Measurements from ENCODE around the gene ARAP2. TPM values are rescaled to one million over a fixed set of nuclear protein-coding genes. Genes with fewer than 3 reads are reported as not detected.

ARAP2 gene
- total and polyA plus RNA-seq, 9 of the 15 experiments (the other 6 are each of a cell fraction or from before 2014, with no cell fraction given): 0.03 to 0.35 (median 0.11) TPM; not detected in 4

- FAIRE-seq: no peak
- H3K4me1 ChIP-seq (replicated peaks in 1 of 2; ENCODE audit: control insufficient read depth in 2 of 2, insufficient read depth in 2 of 2, low read length in 2 of 2): no peaks in the 10 kb centered on the region
- no peak for TF ChIP-seq BRCA1 (IDR thresholded peaks at IDR 0.05)
- TF ChIP-seq BRCA1 (CRISPR knock-in tag; IDR thresholded peaks at IDR 0.05): no peak
- 0 out of 2 replicates have a peak, but pooled peaks have one; percentile 25 for TF ChIP-seq MAFG (tag; conservative IDR thresholded peaks at IDR 0.05)
- TF ChIP-seq ZMIZ1 (IDR thresholded peaks at IDR 0.05; ENCODE audit: low read depth in 2 of 2, low read length in 2 of 2): no peak
- TF ChIP-seq ETS2 (tag; IDR thresholded peaks at IDR 0.05; ENCODE audit: borderline replicate concordance, poor library complexity, severe bottlenecking): no peak
- TF ChIP-seq, protein P1, sequence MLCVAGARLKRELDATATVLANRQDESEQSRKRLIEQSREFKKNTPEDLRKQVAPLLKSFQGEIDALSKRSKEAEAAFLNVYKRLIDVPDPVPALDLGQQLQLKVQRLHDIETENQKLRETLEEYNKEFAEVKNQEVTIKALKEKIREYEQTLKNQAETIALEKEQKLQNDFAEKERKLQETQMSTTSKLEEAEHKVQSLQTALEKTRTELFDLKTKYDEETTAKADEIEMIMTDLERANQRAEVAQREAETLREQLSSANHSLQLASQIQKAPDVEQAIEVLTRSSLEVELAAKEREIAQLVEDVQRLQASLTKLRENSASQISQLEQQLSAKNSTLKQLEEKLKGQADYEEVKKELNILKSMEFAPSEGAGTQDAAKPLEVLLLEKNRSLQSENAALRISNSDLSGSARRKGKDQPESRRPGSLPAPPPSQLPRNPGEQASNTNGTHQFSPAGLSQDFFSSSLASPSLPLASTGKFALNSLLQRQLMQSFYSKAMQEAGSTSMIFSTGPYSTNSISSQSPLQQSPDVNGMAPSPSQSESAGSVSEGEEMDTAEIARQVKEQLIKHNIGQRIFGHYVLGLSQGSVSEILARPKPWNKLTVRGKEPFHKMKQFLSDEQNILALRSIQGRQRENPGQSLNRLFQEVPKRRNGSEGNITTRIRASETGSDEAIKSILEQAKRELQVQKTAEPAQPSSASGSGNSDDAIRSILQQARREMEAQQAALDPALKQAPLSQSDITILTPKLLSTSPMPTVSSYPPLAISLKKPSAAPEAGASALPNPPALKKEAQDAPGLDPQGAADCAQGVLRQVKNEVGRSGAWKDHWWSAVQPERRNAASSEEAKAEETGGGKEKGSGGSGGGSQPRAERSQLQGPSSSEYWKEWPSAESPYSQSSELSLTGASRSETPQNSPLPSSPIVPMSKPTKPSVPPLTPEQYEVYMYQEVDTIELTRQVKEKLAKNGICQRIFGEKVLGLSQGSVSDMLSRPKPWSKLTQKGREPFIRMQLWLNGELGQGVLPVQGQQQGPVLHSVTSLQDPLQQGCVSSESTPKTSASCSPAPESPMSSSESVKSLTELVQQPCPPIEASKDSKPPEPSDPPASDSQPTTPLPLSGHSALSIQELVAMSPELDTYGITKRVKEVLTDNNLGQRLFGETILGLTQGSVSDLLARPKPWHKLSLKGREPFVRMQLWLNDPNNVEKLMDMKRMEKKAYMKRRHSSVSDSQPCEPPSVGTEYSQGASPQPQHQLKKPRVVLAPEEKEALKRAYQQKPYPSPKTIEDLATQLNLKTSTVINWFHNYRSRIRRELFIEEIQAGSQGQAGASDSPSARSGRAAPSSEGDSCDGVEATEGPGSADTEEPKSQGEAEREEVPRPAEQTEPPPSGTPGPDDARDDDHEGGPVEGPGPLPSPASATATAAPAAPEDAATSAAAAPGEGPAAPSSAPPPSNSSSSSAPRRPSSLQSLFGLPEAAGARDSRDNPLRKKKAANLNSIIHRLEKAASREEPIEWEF (CRISPR knock-in tag; IDR thresholded peaks at IDR 0.05): no peak
- ATAC-seq: no peak
- H4K20me1 ChIP-seq (replicated peaks; ENCODE audit: control insufficient read depth, insufficient read depth, low read length): no peaks in the 10 kb centered on the region
- POLR2A ChIA-PET: no interaction called here
- no peaks in the 10 kb centered on the region for H3K79me2 ChIP-seq (ENCODE audit: control insufficient read depth, insufficient read depth, low read length)
- CTCF ChIA-PET (ENCODE audit: low intra/inter-chr PET ratio): no interaction called here
- no peak overlapping the region for H2AFZ ChIP-seq (ENCODE audit: low read depth, low read length)
- no peaks in the 10 kb centered on the region for H3K9me1 ChIP-seq (ENCODE audit: control insufficient read depth, insufficient read depth, low read length)
- WGBS (ENCODE audit: insufficient coverage, low coverage, missing lambda C conversion rate): 0% methylated on average over 2 of the region's 2 CpGs
- no peaks in the 10 kb centered on the region for H3K36me3 ChIP-seq (ENCODE audit: control insufficient read depth, insufficient read depth, low read length)
- DNase-seq (ENCODE audit: extremely low read depth in 1 of 4, low spot score in 3 of 4): no peak
- BruUV-seq (replicated peaks): no TSS peak
- no peak overlapping the region for H3K4me2 ChIP-seq (ENCODE audit: insufficient read depth, low read length)
- H3K9me3 ChIP-seq (replicated peaks; ENCODE audit: control insufficient read depth, insufficient read depth, low read depth, low read length): no peaks in the 10 kb centered on the region
- no peak overlapping the region for H3K27ac ChIP-seq (ENCODE audit: extremely low read depth, low read depth, low read length)
- in situ Hi-C loops (cut with MboI): no loop called here
- intact Hi-C loops (cut with micrococcal nuclease): no loop called here
- no peaks in the 10 kb centered on the region for H3K27me3 ChIP-seq (ENCODE audit: control insufficient read depth in 2 of 2, insufficient read depth in 2 of 2, low read length in 2 of 2)
- no peak overlapping the region for H3K4me3 ChIP-seq
- no peak overlapping the region for H3K9ac ChIP-seq (ENCODE audit: insufficient read depth in 1 of 2, low read depth in 2 of 2, low read length in 2 of 2)
Measured at GRCh38 chr4:36288731-36289426, 44.6 kb upstream of the ARAP2 start.
